Stomach (tissue), 9 donors: ENCODE data around the gene PTBP1. TPM values are rescaled to one million over a fixed set of nuclear protein-coding genes. Genes with fewer than 3 reads are reported as not detected.

Experiments
- DNase-seq, 2 donors: peaks; one replicate each; pipeline versions ENCODE4 v3.0.0 to v3.0.0-alpha.2; 2013 to 2019
- H3K27ac ChIP-seq, 5 donors: fragments of 200-600 bp in 4 of 5; sonication (generic) in 4 of 5; one replicate each; pipeline ENCODE4 v1.5.1; 2013 to 2019; ENCODE audit warnings: mild to moderate bottlenecking in 1 of 5, moderate library complexity in 1 of 5
- H3K27me3 ChIP-seq, 3 donors: fragments of 200-600 bp; sonication (generic); one replicate each; pipeline ENCODE4 v1.5.1; 2017 to 2019; ENCODE audit warnings: mixed run types in 1 of 3
- H3K36me3 ChIP-seq, 4 donors: fragments of 200-600 bp; sonication (generic); 1 replicate in 3 of 4; 2 replicates in 1 of 4; pipeline ENCODE4 v1.5.1; 2016 to 2019
- H3K4me1 ChIP-seq, 4 donors: fragments of 200-600 bp; sonication (generic); one replicate each; pipeline ENCODE4 v1.5.1; 2016 to 2019
- H3K4me3 ChIP-seq, 4 donors: fragments of 200-600 bp; sonication (generic) in 3 of 4; one replicate each; pipeline ENCODE4 v1.5.1; 2016 to 2019; ENCODE audit warnings: mild to moderate bottlenecking in 1 of 4
- H3K9me3 ChIP-seq, 4 donors: fragments of 200-600 bp; sonication (generic); one replicate each; pipeline ENCODE4 v1.5.1; 2016 to 2019
- EP300 ChIP-seq: sonication (generic); formaldehyde crosslinking; IDR thresholded peaks from one replicate; pipeline ENCODE4 v1.6.1; 2017; ENCODE audit warnings: antibody characterized with exemption
- WGBS, 5 donors: extraction: QIAGEN DNeasy Blood & Tissue Kit in 3 of 5; methylation state at CpG; one replicate each; pipeline versions ENCODE4 v1.1.5 to v1.1.7; 2013 to 2018; 5-methylcytosine and 5-hydroxymethylcytosine counted together
- intact Hi-C: fragments of 100-400 bp; cut with DNase I; formaldehyde crosslinking; loops from one replicate; pipeline ENCODE4 v1.15.1; 2023; ENCODE audit warnings: low total_unique reads
- polyA plus RNA-seq, 3 donors: library from polyadenylated mRNA; stranded (reverse); fragments of 200-250 nt; gene quantifications; one replicate each; pipeline ENCODE4 v1.2.3, GENCODE V29; 2013
- small RNA-seq, 4 donors: library from RNA; depleted of rRNA; stranded (forward); fragments of <200 nt; gene quantifications; one replicate each; pipeline ENCODE3, GENCODE V24; 2016
- total RNA-seq, 5 donors: library from RNA; depleted of rRNA; stranded (reverse); fragments of >200 nt; gene quantifications; one replicate each; pipeline versions ENCODE4 v1.1.0 to v1.2.3, GENCODE V29; 2014 to 2016
- donor health status: healthy with polysubstance abuse.
- donor health status: Bipolar disorder and iron deficiency.
- donor health status: healthy.

The PTBP1 gene
- total and polyA plus RNA-seq, 8 donors, result 74.8 to 539 (median 119) TPM

- H3K9me3 ChIP-seq, result no peaks in the 10 kb centered on the region
- H3K27ac ChIP-seq, result no peak overlapping the region
- peak overlapping the region; percentile 38 to 48 (median 42) for H3K4me3 ChIP-seq
- no peak for TF ChIP-seq EP300
- no peaks in the 10 kb centered on the region for H3K36me3 ChIP-seq
- 28 to 70% (median 64%) methylated on average over 2 to 31 of the region's 35 CpGs for WGBS, 5 donors
- DNase-seq, result no peak
- intact Hi-C loops, result no loop called here
- H3K4me1 ChIP-seq, result peaks cover 29 to 54% (median 44%) of the 10 kb centered on the region in 4 donors
- H3K27me3 ChIP-seq, result peaks cover 0 to 61% (median 28%) of the 10 kb centered on the region in 3 donors
These were observed 64.0 kb downstream of the PTBP1 start for GRCh38 chr19:861141-861755.

Small RNAs within 50 kb of the gene (small RNA-seq; reads per million reads assigned to genes)
- 0 reads per million in 4 donors for gene MIR3187

Other genes with a start within 250 kb of the PTBP1 start
- gene BSG, start 224.9 kb upstream of the PTBP1 start, total RNA-seq, result 1,000 to 10,000 TPM in 1 of 5 donors, 100 to 1,000 TPM in 4; 184 to 1,029 (median 269) TPM
- 100 to 1,000 TPM; 193 to 524 (median 393) TPM for gene BSG, start 224.9 kb upstream of the PTBP1 start, polyA plus RNA-seq
- gene HCN2, start 207.6 kb upstream of the PTBP1 start, total RNA-seq, result under 1 TPM in 1 of 5 donors, not detected in 4; 0.18 TPM
- under 1 TPM in 2 of 3 donors, not detected in 1; 0.10 to 0.15 TPM for gene HCN2, start 207.6 kb upstream of the PTBP1 start, polyA plus RNA-seq
- 100 to 1,000 TPM in 1 of 5 donors, 10 to 100 TPM in 4; 18.5 to 196 (median 57.8) TPM for gene POLRMT, start 163.9 kb upstream of the PTBP1 start, total RNA-seq
- 100 to 1,000 TPM in 1 of 3 donors, 10 to 100 TPM in 2; 73.5 to 103 (median 89.4) TPM for gene POLRMT, start 163.9 kb upstream of the PTBP1 start, polyA plus RNA-seq
- under 1 TPM in 1 of 5 donors, not detected in 4; 0.45 TPM for gene FGF22, start 157.6 kb upstream of the PTBP1 start, total RNA-seq
- under 1 TPM; 0.37 to 0.76 (median 0.48) TPM for gene FGF22, start 157.6 kb upstream of the PTBP1 start, polyA plus RNA-seq
- 100 to 1,000 TPM in 1 of 5 donors, 10 to 100 TPM in 4; 21.1 to 240 (median 65.9) TPM for gene RNF126, start 134.2 kb upstream of the PTBP1 start, total RNA-seq
- gene RNF126, start 134.2 kb upstream of the PTBP1 start, polyA plus RNA-seq, result 10 to 100 TPM; 29.9 to 35.1 (median 35.0) TPM
- 100 to 1,000 TPM in 1 of 5 donors, 10 to 100 TPM in 4; 12.3 to 136 (median 62.9) TPM for gene FSTL3, start 121.1 kb upstream of the PTBP1 start, total RNA-seq
- 10 to 100 TPM; 12.5 to 32.8 (median 20.7) TPM for gene FSTL3, start 121.1 kb upstream of the PTBP1 start, polyA plus RNA-seq
- not detected for gene PRSS57, start 102.0 kb upstream of the PTBP1 start, total RNA-seq
- gene PRSS57, start 102.0 kb upstream of the PTBP1 start, polyA plus RNA-seq, result not detected
- 10 to 100 TPM; 12.1 to 88.9 (median 17.5) TPM for gene PALM, start 88.5 kb upstream of the PTBP1 start, total RNA-seq
- gene PALM, start 88.5 kb upstream of the PTBP1 start, polyA plus RNA-seq, result 10 to 100 TPM in 2 of 3 donors, 1 to 10 TPM in 1; 9.8 to 14.8 (median 12.0) TPM
- gene MISP, start 46.3 kb upstream of the PTBP1 start, total RNA-seq, result 100 to 1,000 TPM in 1 of 5 donors, 10 to 100 TPM in 3, 1 to 10 TPM in 1; 5.3 to 149 (median 27.7) TPM
- 10 to 100 TPM in 2 of 3 donors, 1 to 10 TPM in 1; 2.1 to 12.9 (median 12.5) TPM for gene MISP, start 46.3 kb upstream of the PTBP1 start, polyA plus RNA-seq
- gene PLPPR3, start 24.5 kb downstream of the PTBP1 start, total RNA-seq, result under 1 TPM in 1 of 5 donors, not detected in 4; 0.55 TPM
- under 1 TPM in 1 of 3 donors, not detected in 2; 0.46 TPM for gene PLPPR3, start 24.5 kb downstream of the PTBP1 start, polyA plus RNA-seq
- under 1 TPM in 1 of 5 donors, not detected in 4; 0.55 TPM for gene AZU1, start 30.4 kb downstream of the PTBP1 start, total RNA-seq
- gene AZU1, start 30.4 kb downstream of the PTBP1 start, polyA plus RNA-seq, result 1 to 10 TPM in 1 of 3 donors, under 1 TPM in 2; 0.53 to 1.5 (median 1.00) TPM
- 1 to 10 TPM in 1 of 5 donors, not detected in 4; 2.6 TPM for gene PRTN3, start 43.5 kb downstream of the PTBP1 start, total RNA-seq
- under 1 TPM in 1 of 3 donors, not detected in 2; 0.15 TPM for gene PRTN3, start 43.5 kb downstream of the PTBP1 start, polyA plus RNA-seq
- 10 to 100 TPM in 1 of 5 donors, 1 to 10 TPM in 1, not detected in 3; 2.9 to 10.5 TPM for gene ELANE, start 54.9 kb downstream of the PTBP1 start, total RNA-seq
- 1 to 10 TPM in 2 of 3 donors, not detected in 1; 1.1 to 3.4 TPM for gene ELANE, start 54.9 kb downstream of the PTBP1 start, polyA plus RNA-seq
- gene CFD, start 62.2 kb downstream of the PTBP1 start, total RNA-seq, result 1,000 to 10,000 TPM in 1 of 5 donors, 100 to 1,000 TPM in 3, 10 to 100 TPM in 1; 36.6 to 1,275 (median 118) TPM
- 100 to 1,000 TPM in 2 of 3 donors, 10 to 100 TPM in 1; 48.7 to 204 (median 140) TPM for gene CFD, start 62.2 kb downstream of the PTBP1 start, polyA plus RNA-seq
- gene MED16, start 95.7 kb downstream of the PTBP1 start, total RNA-seq, result 100 to 1,000 TPM in 2 of 5 donors, 10 to 100 TPM in 3; 16.7 to 126 (median 82.1) TPM
- 10 to 100 TPM; 49.0 to 74.0 (median 54.7) TPM for gene MED16, start 95.7 kb downstream of the PTBP1 start, polyA plus RNA-seq
- gene RNU6-9, start 96.0 kb downstream of the PTBP1 start, total RNA-seq, result not detected
- gene RNU6-9, start 96.0 kb downstream of the PTBP1 start, polyA plus RNA-seq, result not detected
- gene R3HDM4, start 115.8 kb downstream of the PTBP1 start, total RNA-seq, result 10 to 100 TPM in 3 of 5 donors, 1 to 10 TPM in 2; 5.8 to 62.0 (median 29.7) TPM
- gene R3HDM4, start 115.8 kb downstream of the PTBP1 start, polyA plus RNA-seq, result 10 to 100 TPM; 47.1 to 63.8 (median 60.0) TPM
- gene KISS1R, start 119.9 kb downstream of the PTBP1 start, total RNA-seq, result not detected
- gene KISS1R, start 119.9 kb downstream of the PTBP1 start, polyA plus RNA-seq, result not detected
- gene ARID3A, start 128.6 kb downstream of the PTBP1 start, total RNA-seq, result 10 to 100 TPM in 2 of 5 donors, 1 to 10 TPM in 2, not detected in 1; 1.8 to 23.5 (median 8.6) TPM
- 1 to 10 TPM; 1.1 to 4.3 (median 2.1) TPM for gene ARID3A, start 128.6 kb downstream of the PTBP1 start, polyA plus RNA-seq
- 100 to 1,000 TPM in 2 of 5 donors, 10 to 100 TPM in 3; 19.1 to 410 (median 67.7) TPM for gene WDR18, start 186.9 kb downstream of the PTBP1 start, total RNA-seq
- gene WDR18, start 186.9 kb downstream of the PTBP1 start, polyA plus RNA-seq, result 10 to 100 TPM; 44.4 to 81.3 (median 51.9) TPM
- not detected for gene GRIN3B, start 203.0 kb downstream of the PTBP1 start, total RNA-seq
- gene GRIN3B, start 203.0 kb downstream of the PTBP1 start, polyA plus RNA-seq, result under 1 TPM in 1 of 3 donors, not detected in 2; 0.03 TPM
- gene TMEM259, start 223.7 kb downstream of the PTBP1 start, total RNA-seq, result 100 to 1,000 TPM in 4 of 5 donors, 10 to 100 TPM in 1; 59.7 to 536 (median 338) TPM
- 100 to 1,000 TPM in 1 of 3 donors, 10 to 100 TPM in 2; 60.5 to 199 (median 89.2) TPM for gene TMEM259, start 223.7 kb downstream of the PTBP1 start, polyA plus RNA-seq
- not detected for gene RNU6-2, start 224.1 kb downstream of the PTBP1 start, total RNA-seq
- not detected for gene RNU6-2, start 224.1 kb downstream of the PTBP1 start, polyA plus RNA-seq
- gene CNN2, start 229.2 kb downstream of the PTBP1 start, total RNA-seq, result 10 to 100 TPM in 4 of 5 donors, 1 to 10 TPM in 1; 7.0 to 98.5 (median 56.4) TPM
- gene CNN2, start 229.2 kb downstream of the PTBP1 start, polyA plus RNA-seq, result 10 to 100 TPM; 85.1 to 93.9 (median 91.8) TPM
- gene ABCA7, start 242.7 kb downstream of the PTBP1 start, total RNA-seq, result 100 to 1,000 TPM in 1 of 5 donors, 10 to 100 TPM in 3, 1 to 10 TPM in 1; 5.1 to 144 (median 38.8) TPM
- gene ABCA7, start 242.7 kb downstream of the PTBP1 start, polyA plus RNA-seq, result 10 to 100 TPM; 14.2 to 31.6 (median 22.0) TPM